A549 (cell line): ENCODE measurements around the gene DNAJC30. TPM values are rescaled to one million over a fixed set of nuclear protein-coding genes. Genes with fewer than 3 reads are reported as not detected.

Experiments
- ATAC-seq, 2 experiments: fragments of 200-7000 bp in 1 of 2; fragments of >200 bp in 1 of 2; cut with Nextera tagmentation in 1 of 2; cut with Tn5 transposase in 1 of 2; 3 replicates each; pipeline versions ENCODE4 v1.8.0 to v1.9.1; 2018 to 2020; ENCODE audit warnings: mild to moderate bottlenecking in 1 of 2, moderate library complexity in 1 of 2
- CTCF ChIA-PET: fragments of 300-600 bp; sonication (Branson Sonifier 250); formaldehyde crosslinking; extraction: SDS; loops from one replicate; lab custom pipeline; 2021; ENCODE audit warnings: antibody characterized with exemption, inconsistent platforms; lab: Yijun Ruan, JAX
- POLR2A ChIA-PET: fragments of 350-600 bp; formaldehyde crosslinking; extraction: SDS; loops from one replicate; lab custom pipeline; 2021; ENCODE audit warnings: antibody characterized with exemption, inconsistent platforms; lab: Yijun Ruan, JAX
- DNase-seq, 2 experiments: peaks; one replicate each; pipeline versions ENCODE4 v3.0.0 to v3.0.0-alpha.2; 2011 to 2016; ENCODE audit warnings: low read depth in 1 of 2, low spot score in 1 of 2
- FAIRE-seq: peaks from 2 replicates; lab custom pipeline; 2011; peaks lifted over from hg19 to GRCh38; lab: Jason Lieb, UNC
- H3K27ac ChIP-seq, 2 experiments: fragments of >200 bp; sonication (Bioruptor Twin); formaldehyde crosslinking; 3 replicates each; pipeline ENCODE4 v1.5.1; 2016 to 2017
- H3K4me1 ChIP-seq: fragments of >200 bp; sonication (Bioruptor Twin); formaldehyde crosslinking; 3 replicates; pipeline ENCODE4 v1.6.1; 2016
- H3K4me2 ChIP-seq: fragments of >200 bp; sonication (Bioruptor Twin); formaldehyde crosslinking; 3 replicates; pipeline ENCODE4 v1.6.1; 2016
- H3K4me3 ChIP-seq: fragments of >200 bp; sonication (Bioruptor Twin); formaldehyde crosslinking; 3 replicates; pipeline ENCODE4 v1.5.1; 2016
- H3K9me3 ChIP-seq: fragments of >200 bp; sonication (Bioruptor Twin); formaldehyde crosslinking; 3 replicates; pipeline ENCODE4 v1.6.1; 2016
- BHLHE40 ChIP-seq: IDR thresholded peaks from 2 replicates; pipeline ENCODE4 v1.6.1; 2012; ENCODE audit warnings: low read depth, low read length, inconsistent platforms
- CBX2 ChIP-seq: fragments of 200-600 bp; sonication (generic); IDR thresholded peaks from 2 replicates; pipeline ENCODE4 v1.6.1; 2016; ENCODE audit warnings: low read depth, mild to moderate bottlenecking, borderline replicate concordance
- CHD2 ChIP-seq: fragments of 150-350 bp; IDR thresholded peaks from 2 replicates; pipeline ENCODE4 v1.6.1; 2014; ENCODE audit warnings: low read length; ENCODE audit not compliant: partially characterized antibody
- CHD4 ChIP-seq: fragments of 200-600 bp; sonication (generic); IDR thresholded peaks from 2 replicates; pipeline ENCODE4 v1.6.1; 2016; ENCODE audit warnings: antibody characterized with exemption, mild to moderate bottlenecking, borderline replicate concordance
- EHMT2 ChIP-seq: fragments of 200-600 bp; sonication (generic); IDR thresholded peaks from 2 replicates; pipeline ENCODE4 v1.6.1; 2016; ENCODE audit warnings: antibody characterized with exemption, low read depth, mild to moderate bottlenecking, moderate library complexity
- ESRRA ChIP-seq: fragments of 150-350 bp; IDR thresholded peaks from 2 replicates; pipeline ENCODE4 v1.6.1; 2014; ENCODE audit warnings: mild to moderate bottlenecking, low read length, borderline replicate concordance
- FOSL2 ChIP-seq, 2 experiments: fragments of 450-650 bp in 1 of 2; fragments of >200 bp in 1 of 2; sonication (Bioruptor Twin) in 1 of 2; formaldehyde crosslinking; IDR thresholded peaks; 2 replicates each; pipeline versions ENCODE4 v1.5.0 to v1.6.1; 2016 to 2020; ENCODE audit warnings: mild to moderate bottlenecking in 1 of 2, moderate library complexity in 1 of 2
- FOXS1 ChIP-seq: fragments of 250-450 bp; sonication (Bioruptor Pico); IDR thresholded peaks from 2 replicates; pipeline ENCODE4 v1.5.0; 2020; ENCODE audit warnings: mild to moderate bottlenecking, moderate library complexity
- HDAC2 ChIP-seq: fragments of 200-600 bp; sonication (generic); IDR thresholded peaks from 2 replicates; pipeline ENCODE4 v1.6.1; 2016
- HOXA7 ChIP-seq: fragments of 250-450 bp; sonication (Bioruptor Pico); IDR thresholded peaks from 2 replicates; pipeline ENCODE4 v1.5.0; 2020; ENCODE audit warnings: mild to moderate bottlenecking, moderate library complexity
- HOXB13 ChIP-seq: fragments of 250-450 bp; sonication (Bioruptor Pico); IDR thresholded peaks from 2 replicates; pipeline ENCODE4 v1.5.0; 2020; ENCODE audit warnings: low read depth, mild to moderate bottlenecking, moderate library complexity
- HOXB5 ChIP-seq: fragments of 250-450 bp; sonication (Bioruptor Pico); IDR thresholded peaks from 2 replicates; pipeline ENCODE4 v1.5.0; 2020; ENCODE audit warnings: mild to moderate bottlenecking, moderate library complexity
- JUNB ChIP-seq: fragments of >200 bp; sonication (Bioruptor Twin); formaldehyde crosslinking; IDR thresholded peaks from 2 replicates; pipeline ENCODE4 v1.6.1; 2016
- KDM1A ChIP-seq: fragments of 200-600 bp; sonication (generic); IDR thresholded peaks from 2 replicates; pipeline ENCODE4 v1.6.1; 2016; ENCODE audit warnings: low read depth, mild to moderate bottlenecking
- KDM5A ChIP-seq: fragments of 200-600 bp; sonication (generic); IDR thresholded peaks from 2 replicates; pipeline ENCODE4 v1.6.1; 2016; ENCODE audit warnings: antibody characterized with exemption, mild to moderate bottlenecking
- MAFK ChIP-seq: fragments of 450-650 bp; IDR thresholded peaks from 2 replicates; pipeline ENCODE4 v1.6.1; 2014; ENCODE audit not compliant: partially characterized antibody
- MYC ChIP-seq: IDR thresholded peaks from 2 replicates; pipeline ENCODE4 v1.6.1; 2012; ENCODE audit warnings: mild to moderate bottlenecking, inconsistent platforms, low read length, improper control_type of control experiment, borderline replicate concordance
- NR3C1 ChIP-seq: fragments of >200 bp; sonication (Bioruptor Twin); formaldehyde crosslinking; IDR thresholded peaks from 3 replicates; pipeline ENCODE4 v1.6.1; 2017
- PHF8 ChIP-seq: fragments of 200-600 bp; sonication (generic); IDR thresholded peaks from 2 replicates; pipeline ENCODE4 v1.6.1; 2016; ENCODE audit warnings: low read depth, mild to moderate bottlenecking, antibody characterized with exemption, moderate library complexity, borderline replicate concordance
- POLR2A ChIP-seq: IDR thresholded peaks from 2 replicates; pipeline ENCODE4 v1.6.1; 2012; ENCODE audit warnings: mild to moderate bottlenecking, low read length
- POLR2AphosphoS2 ChIP-seq: conservative IDR thresholded peaks from 2 replicates; pipeline ENCODE4 v1.6.1; 2012; ENCODE audit warnings: low read length, improper control_type of control experiment, inconsistent platforms
- RARB ChIP-seq: fragments of 250-450 bp; sonication (Bioruptor Pico); IDR thresholded peaks from 2 replicates; pipeline ENCODE4 v1.8.0; 2021; ENCODE audit warnings: mild to moderate bottlenecking, moderate library complexity
- RCOR1 ChIP-seq: fragments of 150-350 bp; IDR thresholded peaks from 2 replicates; pipeline ENCODE4 v1.6.1; 2014; ENCODE audit warnings: antibody characterized with exemption, low read length, low read depth
- RFX5 ChIP-seq: fragments of 450-650 bp; IDR thresholded peaks from 2 replicates; pipeline ENCODE4 v1.7.1; 2014; ENCODE audit warnings: antibody characterized with exemption, mild to moderate bottlenecking, moderate library complexity
- RNF2 ChIP-seq: fragments of 200-600 bp; sonication (generic); IDR thresholded peaks from 2 replicates; pipeline ENCODE4 v1.6.1; 2016; ENCODE audit warnings: low read depth, mild to moderate bottlenecking, antibody characterized with exemption, moderate library complexity, borderline replicate concordance
- SMC3 ChIP-seq: fragments of >200 bp; sonication (Bioruptor Twin); formaldehyde crosslinking; IDR thresholded peaks from 3 replicates; pipeline ENCODE4 v1.6.1; 2018; ENCODE audit warnings: inconsistent platforms
- SREBF2 ChIP-seq: fragments of 450-650 bp; IDR thresholded peaks from 2 replicates; pipeline ENCODE4 v1.6.1; 2014; ENCODE audit warnings: mild to moderate bottlenecking, moderate library complexity
- TP53 ChIP-seq: fragments of 250-450 bp; sonication (Bioruptor Pico); IDR thresholded peaks from 2 replicates; pipeline ENCODE4 v1.5.0; 2021; ENCODE audit warnings: mild to moderate bottlenecking, moderate library complexity
- ZC3H11A ChIP-seq: fragments of 450-650 bp; IDR thresholded peaks from 2 replicates; pipeline ENCODE4 v1.6.1; 2014; ENCODE audit warnings: antibody characterized with exemption, mild to moderate bottlenecking
- ZFP36 ChIP-seq: fragments of 450-650 bp; IDR thresholded peaks from 2 replicates; pipeline ENCODE4 v1.6.1; 2014; ENCODE audit warnings: borderline replicate concordance; ENCODE audit not compliant: partially characterized antibody
- ZSCAN20 ChIP-seq: fragments of 250-450 bp; sonication (Bioruptor Pico); IDR thresholded peaks from 2 replicates; pipeline ENCODE4 v1.8.0; 2022; ENCODE audit warnings: mild to moderate bottlenecking, moderate library complexity
- WGBS: methylation state at CpG from one replicate; pipeline ENCODE4 v1.1.6; 2017; ENCODE audit errors: missing lambda C conversion rate; 5-methylcytosine and 5-hydroxymethylcytosine counted together
- polyA plus RNA-seq, 4 experiments: library from polyadenylated mRNA; depleted of rRNA in 3 of 4; stranded (reverse); fragments of >200 nt; fragmentation: RNase III in 1 of 4; extraction: RNeasy Plus Mini Kit Qiagen cat#74134 plus additional on column Dnase treatment in 1 of 4; gene quantifications; 2 replicates in 3 of 4; 3 replicates in 1 of 4; pipeline ENCODE4 v1.2.3, GENCODE V29; 2011 to 2017
- TF ChIP-seq, protein P1 (sequence below): fragments of 150-350 bp; IDR thresholded peaks from 2 replicates; pipeline ENCODE4 v1.6.1; 2014; ENCODE audit warnings: low read depth, mild to moderate bottlenecking, low read length
- TF ChIP-seq, protein P2 (sequence below): fragments of >200 bp; sonication (Bioruptor Twin); formaldehyde crosslinking; IDR thresholded peaks from 2 replicates; pipeline ENCODE4 v1.6.1; 2016
- TF ChIP-seq, protein P3 (sequence below): fragments of 250-450 bp; sonication (Bioruptor Pico); IDR thresholded peaks from 2 replicates; pipeline ENCODE4 v1.5.0; 2021; ENCODE audit warnings: mild to moderate bottlenecking, moderate library complexity, borderline replicate concordance

Gene DNAJC30
- polyA plus RNA-seq, 2 of the 4 experiments (the other 2 are of a cell fraction) = 5.7 to 8.9 TPM

DNA sequence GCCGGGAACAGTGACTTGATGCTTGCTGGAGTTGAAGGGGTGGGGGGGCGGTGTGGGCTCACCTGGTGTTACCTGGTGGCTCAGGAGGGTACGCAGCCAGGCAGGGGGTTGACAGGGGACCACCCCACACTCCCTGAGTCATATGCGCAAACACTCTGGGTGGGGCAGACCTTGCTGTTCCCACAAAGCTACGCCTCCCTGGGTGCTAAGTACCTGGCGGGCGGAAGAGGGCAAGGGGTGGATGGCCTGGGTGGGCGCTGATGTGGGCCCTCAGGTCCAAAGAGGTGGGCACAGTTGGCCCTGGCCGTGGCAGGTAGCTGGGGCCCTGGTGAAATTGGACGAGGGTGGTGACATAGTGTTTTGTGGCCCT is 22.3 kb upstream of the DNAJC30 start:
- DNase-seq = peak in 1 of 2 experiments; percentile 88
- ChIA-PET CTCF (interaction anchor here (0.7 to 4.4 kb wide), 19 partner anchors 9 to 99 kb away, joined by 3 to 57 read pairs (median 7); partner anchors contain the start of genes STX1A and VPS37D), POLR2A (interaction anchor here (0.6 to 5.0 kb wide), 12 partner anchors 8 to 574 kb away, joined by 3 to 135 read pairs (median 5); partner anchors contain the start of genes ABHD11, BUD23, DNAJC30 and MLXIPL)
- ATAC-seq = peak; percentile 11 to 13
- peak overlapping the region; percentile 90 for H3K4me2 ChIP-seq
- H3K4me1 ChIP-seq = peaks cover 93% of the 10 kb centered on the region
- FAIRE-seq = no peak
- H3K9me3 ChIP-seq = no peaks in the 10 kb centered on the region
- 6% methylated on average over 6 of the region's 10 CpGs for WGBS
- TF ChIP-seq TP53 (no peak), CBX2 (no peak), FOSL2 (IDR thresholded peaks at IDR 0.05) (peak; percentile 18; the same call in 1 of the 2 replicates), FOSL2 (CRISPR knock-in tag; IDR thresholded peaks at IDR 0.05) (peak; percentile 40), POLR2A (no peak), KDM1A (peak; percentile 1; the same call in 1 of the 2 replicates), FOXS1 (0 out of 2 replicates have a peak, but pooled peaks have one; percentile 18), SMC3 (no peak), HDAC2 (no peak), CHD2 (no peak), ZC3H11A (no peak), MAFK (no peak), KDM5A (no peak), ZFP36 (no peak), HOXB5 (peak; percentile 61; the same call in 1 of the 2 replicates), BHLHE40 (no peak), POLR2AphosphoS2 (no peak), PHF8 (no peak), RCOR1 (no peak), RFX5 (no peak), RNF2 (no peak)
- TF ChIP-seq, protein P1, sequence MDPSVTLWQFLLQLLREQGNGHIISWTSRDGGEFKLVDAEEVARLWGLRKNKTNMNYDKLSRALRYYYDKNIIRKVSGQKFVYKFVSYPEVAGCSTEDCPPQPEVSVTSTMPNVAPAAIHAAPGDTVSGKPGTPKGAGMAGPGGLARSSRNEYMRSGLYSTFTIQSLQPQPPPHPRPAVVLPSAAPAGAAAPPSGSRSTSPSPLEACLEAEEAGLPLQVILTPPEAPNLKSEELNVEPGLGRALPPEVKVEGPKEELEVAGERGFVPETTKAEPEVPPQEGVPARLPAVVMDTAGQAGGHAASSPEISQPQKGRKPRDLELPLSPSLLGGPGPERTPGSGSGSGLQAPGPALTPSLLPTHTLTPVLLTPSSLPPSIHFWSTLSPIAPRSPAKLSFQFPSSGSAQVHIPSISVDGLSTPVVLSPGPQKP = no peak
- TF ChIP-seq, protein P2, sequence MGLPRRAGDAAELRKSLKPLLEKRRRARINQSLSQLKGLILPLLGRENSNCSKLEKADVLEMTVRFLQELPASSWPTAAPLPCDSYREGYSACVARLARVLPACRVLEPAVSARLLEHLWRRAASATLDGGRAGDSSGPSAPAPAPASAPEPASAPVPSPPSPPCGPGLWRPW = no peak
- TF ChIP-seq, protein P3, sequence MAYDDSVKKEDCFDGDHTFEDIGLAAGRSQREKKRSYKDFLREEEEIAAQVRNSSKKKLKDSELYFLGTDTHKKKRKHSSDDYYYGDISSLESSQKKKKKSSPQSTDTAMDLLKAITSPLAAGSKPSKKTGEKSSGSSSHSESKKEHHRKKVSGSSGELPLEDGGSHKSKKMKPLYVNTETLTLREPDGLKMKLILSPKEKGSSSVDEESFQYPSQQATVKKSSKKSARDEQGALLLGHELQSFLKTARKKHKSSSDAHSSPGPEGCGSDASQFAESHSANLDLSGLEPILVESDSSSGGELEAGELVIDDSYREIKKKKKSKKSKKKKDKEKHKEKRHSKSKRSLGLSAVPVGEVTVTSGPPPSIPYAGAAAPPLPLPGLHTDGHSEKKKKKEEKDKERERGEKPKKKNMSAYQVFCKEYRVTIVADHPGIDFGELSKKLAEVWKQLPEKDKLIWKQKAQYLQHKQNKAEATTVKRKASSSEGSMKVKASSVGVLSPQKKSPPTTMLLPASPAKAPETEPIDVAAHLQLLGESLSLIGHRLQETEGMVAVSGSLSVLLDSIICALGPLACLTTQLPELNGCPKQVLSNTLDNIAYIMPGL (CRISPR knock-in tag) = no peak
- peak overlapping the region; percentile 99 to 100 for H3K27ac ChIP-seq
- 0 out of 3 replicates have a peak overlapping the region, but pooled peaks have one; percentile 13 for H3K4me3 ChIP-seq

DNA sequence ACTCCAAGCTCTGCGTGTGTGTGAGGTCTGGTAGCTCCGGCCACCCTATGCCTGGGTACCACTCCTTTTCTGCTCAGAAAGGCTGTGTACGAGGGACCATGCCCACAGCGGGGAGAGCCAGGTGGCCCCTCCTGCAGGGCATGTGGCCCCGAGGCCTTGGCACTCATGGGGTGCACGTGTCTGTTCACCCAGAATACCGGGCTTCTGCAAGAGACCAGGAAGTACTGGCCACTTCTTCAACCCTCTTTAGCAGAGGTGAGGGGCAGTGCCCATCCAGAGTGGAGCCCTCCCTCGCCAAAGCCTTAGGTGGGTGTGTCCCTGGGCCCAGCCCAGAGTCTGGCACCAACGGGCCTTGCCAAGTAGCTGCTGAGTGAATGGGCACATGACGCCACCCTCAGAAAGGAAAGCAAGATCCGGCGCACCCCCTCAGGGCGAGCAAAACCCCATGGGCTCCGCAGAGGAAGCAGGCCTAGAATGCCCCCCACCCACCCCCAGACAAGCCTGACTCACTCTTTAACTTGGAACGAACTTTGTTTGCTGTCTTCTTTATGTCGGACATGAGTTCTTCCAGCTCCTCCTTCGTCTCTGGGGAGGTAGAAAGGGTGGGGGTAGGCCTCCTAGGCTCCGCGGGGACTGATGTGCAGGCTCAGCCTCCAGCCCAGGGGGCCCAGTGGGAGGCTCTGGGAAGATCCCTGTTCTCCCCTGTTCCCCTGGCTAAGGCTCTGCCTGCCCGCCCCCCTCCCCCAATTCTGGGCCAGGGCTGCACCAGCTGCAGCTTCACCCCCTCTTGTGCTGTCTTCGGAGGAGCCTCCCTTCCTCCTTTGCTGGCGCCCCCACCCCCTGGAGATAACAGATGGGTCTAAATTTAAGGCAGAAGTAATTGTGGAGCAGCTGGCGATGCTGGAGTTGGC is 21.6 kb upstream of the DNAJC30 start:
- POLR2A ChIA-PET = interaction anchor here (0.6 to 5.0 kb wide), 16 partner anchors 8 to 574 kb away, joined by 3 to 135 read pairs (median 5); partner anchors contain the start of genes ABHD11, BAZ1B, BUD23 and DNAJC30
- CTCF ChIA-PET = interaction anchor here (0.7 to 10.0 kb wide), 19 partner anchors 8 to 98 kb away, joined by 3 to 71 read pairs (median 7); partner anchors contain the start of genes STX1A and VPS37D
- ATAC-seq (peak; percentile 49 to 73), FAIRE-seq (peak; percentile 65), DNase-seq (peak; percentile 94 to 99)
- Histone ChIP-seq H3K9me3 (no peaks in the 10 kb centered on the region), H3K4me1 (peaks cover 94% of the 10 kb centered on the region), H3K4me3 (peak overlapping the region; percentile 35), H3K27ac (peak overlapping the region; percentile 99 to 100), H3K4me2 (peak overlapping the region; percentile 90)
- 3% methylated on average over 15 of the region's 23 CpGs for WGBS
- TF ChIP-seq ESRRA (no peak), EHMT2 (no peak), JUNB (peak; percentile 95), HOXB13 (CRISPR knock-in tag) (peak; percentile 94), NR3C1 (no peak), CHD4 (no peak), RARB (CRISPR knock-in tag) (no peak), ZSCAN20 (CRISPR knock-in tag) (no peak), HOXA7 (CRISPR knock-in tag) (0 out of 2 replicates have a peak, but pooled peaks have one; percentile 25), POLR2AphosphoS2 (no peak), MYC (peak; percentile 17; the same call in 1 of the 2 replicates), SREBF2 (no peak), KDM5A (no peak)
- TF ChIP-seq, protein P1 = no peak
